LoVo (cell line): ENCODE data around the gene SECTM1.
"Not testable (repeated sequence)": the region's sequence is repeated elsewhere in the genome, so short reads cannot be mapped to it uniquely, and the experiment has no call there.

Experiments used
- DNase-seq: peaks from one replicate; pipeline ENCODE4 v3.0.0-alpha.2; 2016; ENCODE audit warnings: low spot score

Gene SECTM1

GRCh38 chr17:82333279-82334171, at the start of gene SECTM1:
SECTM1 (minus strand) TSS chr17:82333766; CDS start chr17:82327240, 6,526 bp downstream.
- peak; percentile 57 for DNase-seq

GRCh38 chr17:82382933-82383255, 49.3 kb upstream of the SECTM1 start:
- no peak for DNase-seq

GRCh38 chr17:82382220-82382932, 48.8 kb upstream of the SECTM1 start:
- not testable (repeated sequence) for DNase-seq

- not testable (repeated sequence) for DNase-seq
Observed at GRCh38 chr17:82381703-82382009, 48.1 kb upstream of the SECTM1 start.

GRCh38 chr17:82380860-82381702, 47.5 kb upstream of the SECTM1 start:
- no peak for DNase-seq

DNA sequence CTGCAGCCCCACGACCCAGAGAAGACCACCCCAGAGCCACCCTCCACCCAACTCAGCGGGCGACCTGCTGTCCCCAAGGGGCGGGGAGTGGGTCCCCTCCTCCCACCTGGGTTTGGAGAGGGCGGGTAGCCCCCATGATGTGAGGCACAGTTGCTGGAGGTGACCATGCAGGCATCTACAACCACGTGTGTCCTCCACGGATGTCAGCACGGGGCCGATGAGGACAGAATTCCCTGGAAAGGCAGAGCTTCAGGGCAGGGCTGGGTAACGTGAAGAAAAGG, 45.1 kb upstream of the SECTM1 start:
- DNase-seq: no peak

DNA sequence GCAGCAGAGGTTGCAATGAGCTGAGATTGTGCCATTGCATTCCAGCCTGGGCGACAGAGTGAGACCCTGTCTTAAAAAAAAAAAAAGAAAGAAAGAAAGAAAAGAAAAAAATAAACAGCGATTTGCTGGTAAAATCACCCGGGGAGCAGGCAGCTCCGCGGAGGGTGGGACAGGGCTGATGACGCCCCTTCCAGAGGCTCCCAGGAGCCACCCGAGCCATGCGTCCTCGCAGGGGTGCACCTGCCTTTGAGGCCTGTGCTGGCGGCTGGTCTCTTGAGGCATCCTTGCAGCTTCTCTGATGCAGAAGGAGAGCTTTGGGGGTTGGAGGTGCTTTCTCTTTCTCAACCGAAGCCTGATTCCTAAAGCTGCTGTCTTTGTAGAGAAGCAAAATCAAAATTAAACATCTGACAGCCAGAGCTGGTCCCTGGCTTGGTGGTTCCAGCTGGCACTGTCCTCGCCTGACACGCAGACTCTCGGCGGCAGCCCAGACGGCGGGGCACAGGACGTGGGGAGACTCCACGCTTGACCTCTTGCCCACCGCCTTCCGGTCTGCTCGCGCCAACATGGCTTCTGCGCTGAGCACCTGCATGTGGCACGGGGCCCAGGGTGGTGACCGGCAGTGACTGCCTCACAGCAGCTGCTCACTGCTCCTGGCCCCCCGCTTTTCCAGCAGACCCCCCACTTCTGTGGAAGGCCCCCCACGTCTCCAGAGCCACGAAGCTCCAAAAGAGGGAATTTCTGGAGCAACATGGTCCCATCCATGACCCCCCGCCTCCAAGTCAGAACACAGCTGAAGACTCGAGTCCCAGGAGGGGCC, 44.6 kb upstream of the SECTM1 start:
- no peak for DNase-seq

DNA sequence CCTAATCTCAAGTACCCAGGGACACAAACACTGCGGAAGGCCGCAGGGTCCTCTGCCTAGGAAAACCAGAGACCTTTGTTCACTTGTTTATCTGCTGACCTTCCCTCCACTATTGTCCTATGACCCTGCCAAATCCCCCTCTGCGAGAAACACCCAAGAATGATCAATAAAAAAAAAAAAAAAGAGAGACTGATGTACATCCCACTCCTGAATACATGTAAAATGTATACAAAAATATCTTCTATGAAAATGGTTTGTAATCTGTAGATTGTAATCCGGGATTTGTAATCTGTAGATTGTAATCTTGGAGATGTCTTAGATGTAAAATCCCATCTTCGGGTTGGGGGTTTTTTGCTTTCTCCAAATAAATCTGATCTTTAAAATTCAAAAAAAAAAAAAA, 43.7 kb upstream of the SECTM1 start:
- DNase-seq: not testable (repeated sequence)

GRCh38 chr17:82376042-82376730, 42.6 kb upstream of the SECTM1 start:
- no peak for DNase-seq

DNA sequence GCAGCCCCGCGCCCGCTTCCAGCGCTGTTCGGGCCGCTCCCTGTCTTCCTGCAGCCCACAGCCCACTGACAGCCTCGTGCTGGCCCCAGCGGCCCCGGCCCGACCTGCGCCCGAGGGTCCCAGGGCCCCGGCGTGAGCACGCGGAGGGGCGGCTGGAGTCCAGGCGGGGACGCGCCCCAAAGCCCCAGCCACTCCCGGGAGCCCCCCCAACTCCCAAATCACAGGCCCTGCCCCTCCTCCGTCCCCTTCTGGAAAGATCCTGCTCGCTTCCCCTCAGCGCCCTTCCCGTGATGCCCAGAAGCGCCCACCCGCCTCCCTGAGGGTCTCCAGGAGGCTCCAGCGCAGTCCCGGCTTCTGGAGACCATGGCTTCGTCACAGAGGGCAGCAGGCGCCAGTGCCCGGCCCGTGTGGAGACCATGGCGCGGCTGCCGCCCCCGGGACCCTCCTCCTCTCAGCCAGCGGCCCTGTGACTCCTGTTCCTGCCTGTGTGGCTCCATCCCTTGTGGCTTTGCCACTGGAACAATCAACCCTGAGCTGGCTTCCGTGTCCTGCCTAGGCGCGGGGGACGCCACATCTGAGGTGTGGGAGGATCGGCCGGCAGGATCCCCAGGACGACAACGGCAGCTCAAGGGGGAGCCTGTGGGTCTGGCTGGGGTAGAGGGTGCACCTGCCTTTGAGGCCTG, 41.9 kb upstream of the SECTM1 start:
- no peak for DNase-seq

- no peak for DNase-seq
Observed at GRCh38 chr17:82374626-82375331, 41.2 kb upstream of the SECTM1 start.

GRCh38 chr17:82373731-82374625, 40.4 kb upstream of the SECTM1 start:
- DNase-seq: no peak

DNA sequence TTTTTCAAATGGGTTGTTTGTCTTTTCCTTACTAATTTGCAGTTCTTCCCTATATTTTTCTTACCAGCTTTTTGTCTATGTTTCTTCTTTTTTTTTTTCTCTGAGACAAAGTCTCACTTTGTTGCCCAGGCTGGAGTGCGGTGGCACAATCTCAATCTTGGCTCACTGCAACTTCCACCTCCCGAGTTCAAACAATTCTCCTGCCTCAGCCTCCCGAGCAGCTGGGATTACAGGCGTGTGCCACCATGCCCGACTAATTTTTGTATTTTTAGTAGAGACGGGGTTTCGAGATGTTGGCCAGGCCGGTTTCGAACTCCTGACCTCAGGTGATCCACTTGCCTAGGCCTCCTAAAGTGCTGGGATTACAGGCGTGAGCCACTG, 39.5 kb upstream of the SECTM1 start:
- DNase-seq: not testable (repeated sequence)

GRCh38 chr17:82372249-82373071, 38.9 kb upstream of the SECTM1 start:
- no peak for DNase-seq

- DNase-seq: no peak
Observed at GRCh38 chr17:82371333-82372248, 38.0 kb upstream of the SECTM1 start, which contains the start of gene UTS2R. UTS2R (plus strand) TSS chr17:82371765; CDS start chr17:82374325, 2,560 bp downstream.

GRCh38 chr17:82370471-82371332, 37.1 kb upstream of the SECTM1 start:
- DNase-seq: no peak
